Vagina (tissue), 2 donors: ENCODE measurements around the gene NUP98. TPM values are rescaled to one million over a fixed set of nuclear protein-coding genes. Genes with fewer than 3 reads are reported as not detected.
"Not testable (repeated sequence)": the region's sequence is repeated elsewhere in the genome, so short reads cannot be mapped to it uniquely, and the experiment has no call there.

Experiments used
- DNase-seq, 2 donors: peaks; one replicate each; pipeline ENCODE4 v3.0.0-alpha.2; 2017; ENCODE audit errors: extremely low spot score in 2 of 2
- H3K27ac ChIP-seq: fragments of 200-600 bp; sonication (generic); one replicate; pipeline ENCODE4 v1.5.1; 2019
- H3K27me3 ChIP-seq: fragments of 200-600 bp; sonication (generic); one replicate; pipeline ENCODE4 v1.5.1; 2019
- H3K36me3 ChIP-seq, 2 donors: fragments of 200-600 bp; sonication (generic); one replicate each; pipeline ENCODE4 v1.5.1; 2017 to 2019
- H3K4me1 ChIP-seq: fragments of 200-600 bp; sonication (generic); one replicate; pipeline ENCODE4 v1.5.1; 2019
- H3K4me3 ChIP-seq, 2 donors: fragments of 200-600 bp; sonication (generic); 1 replicate in 1 of 2; 2 replicates in 1 of 2; pipeline ENCODE4 v1.5.1; 2016 to 2019
- H3K9me3 ChIP-seq: fragments of 200-600 bp; sonication (generic); one replicate; pipeline ENCODE4 v1.5.1; 2019
- CTCF ChIP-seq, 3 experiments: fragments of 450-650 bp in 2 of 3; fragments of 200-600 bp in 1 of 3; sonication (generic) in 1 of 3; IDR thresholded peaks; one replicate each; pipeline ENCODE4 v1.5.1; 2017 to 2019; ENCODE audit warnings: antibody characterized with exemption in 3 of 3, mild to moderate bottlenecking in 2 of 3, moderate library complexity in 2 of 3
- POLR2A ChIP-seq, 2 donors: fragments of 450-650 bp; IDR thresholded peaks; one replicate each; pipeline ENCODE4 v1.6.1; 2017; ENCODE audit warnings: antibody characterized with exemption in 2 of 2, mild to moderate bottlenecking in 2 of 2, moderate library complexity in 2 of 2
- POLR2AphosphoS5 ChIP-seq, 2 donors: sonication (generic); formaldehyde crosslinking; IDR thresholded peaks; one replicate each; pipeline ENCODE4 v1.9.0; 2017; ENCODE audit warnings: antibody characterized with exemption in 2 of 2, mild to moderate bottlenecking in 2 of 2, low read depth in 1 of 2; ENCODE audit not compliant: insufficient read depth in 1 of 2
- intact Hi-C: fragments of 100-400 bp; cut with DNase I; formaldehyde crosslinking; loops from one replicate; pipeline ENCODE4 v1.15.1; 2023
- total RNA-seq: library from RNA; depleted of rRNA; stranded (reverse); fragments of >200 nt; gene quantifications from one replicate; pipeline ENCODE4 v1.2.3, GENCODE V29; 2016

NUP98 gene
- total RNA-seq, 1 donor from 2014 or later: 110 TPM

DNA sequence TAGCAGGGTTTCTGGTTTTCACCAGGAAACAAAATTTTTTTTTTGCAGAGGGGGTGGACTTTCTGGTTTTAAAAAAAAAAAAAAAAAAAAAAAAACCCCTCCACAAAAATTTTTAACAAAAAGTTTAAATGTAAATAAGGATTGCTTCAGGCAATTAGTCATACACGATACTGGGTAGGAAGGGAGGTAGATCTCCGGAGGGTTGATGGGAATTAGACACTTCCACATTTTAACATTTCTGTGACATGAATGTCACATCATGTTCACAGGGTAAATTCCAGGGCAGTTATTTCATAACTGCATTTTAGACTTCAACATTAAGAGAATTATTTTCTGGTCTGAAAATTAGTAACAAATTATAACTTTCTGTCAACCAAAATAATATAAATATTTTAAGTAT, 15.9 kb downstream of the NUP98 start:
- Histone ChIP-seq H3K4me1 (peaks cover 8% of the 10 kb centered on the region), H3K4me3 (no peak overlapping the region), H3K36me3 (peaks cover 0 to 28% of the 10 kb centered on the region in 2 donors), H3K27ac (no peak overlapping the region), H3K27me3 (no peaks in the 10 kb centered on the region), H3K9me3 (no peaks in the 10 kb centered on the region)
- intact Hi-C loops: no loop called here
- DNase-seq: no peak
- no peak for TF ChIP-seq CTCF (IDR thresholded peaks at IDR 0.05)
- no peak for TF ChIP-seq POLR2AphosphoS5 (IDR thresholded peaks at IDR 0.05; ENCODE audit: insufficient read depth in 1 of 2, low read depth in 1 of 2)
- no peak for TF ChIP-seq POLR2A (IDR thresholded peaks at IDR 0.05)

GRCh38 chr11:3775736-3776406, 21.5 kb downstream of the NUP98 start:
- Histone ChIP-seq H3K4me3 (no peak overlapping the region), H3K27ac (no peak overlapping the region), H3K9me3 (no peaks in the 10 kb centered on the region), H3K36me3 (peaks cover 0 to 74% of the 10 kb centered on the region in 2 donors), H3K4me1 (no peaks in the 10 kb centered on the region), H3K27me3 (no peaks in the 10 kb centered on the region)
- TF ChIP-seq POLR2AphosphoS5 (IDR thresholded peaks at IDR 0.05; ENCODE audit: insufficient read depth in 1 of 2, low read depth in 1 of 2) (no peak), CTCF (IDR thresholded peaks at IDR 0.05) (no peak), POLR2A (IDR thresholded peaks at IDR 0.05) (no peak)
- intact Hi-C loops: no loop called here
- no peak for DNase-seq

- Histone ChIP-seq H3K27me3 (no peaks in the 10 kb centered on the region), H3K9me3 (no peaks in the 10 kb centered on the region), H3K4me1 (no peaks in the 10 kb centered on the region), H3K27ac (no peak overlapping the region), H3K36me3 (peaks cover 0 to 79% of the 10 kb centered on the region in 2 donors), H3K4me3 (no peak overlapping the region)
- intact Hi-C loops: no loop called here
- TF ChIP-seq POLR2AphosphoS5 (IDR thresholded peaks at IDR 0.05; ENCODE audit: insufficient read depth in 1 of 2, low read depth in 1 of 2) (no peak), POLR2A (IDR thresholded peaks at IDR 0.05) (no peak), CTCF (IDR thresholded peaks at IDR 0.05) (no peak)
- no peak for DNase-seq
Observed at GRCh38 chr11:3773180-3773579, 24.2 kb downstream of the NUP98 start.

- Histone ChIP-seq H3K4me1 (no peaks in the 10 kb centered on the region), H3K4me3 (no peak overlapping the region), H3K36me3 (peaks cover 3 to 91% of the 10 kb centered on the region in 2 donors), H3K27ac (no peak overlapping the region), H3K27me3 (no peaks in the 10 kb centered on the region), H3K9me3 (no peaks in the 10 kb centered on the region)
- no peak for DNase-seq
- TF ChIP-seq CTCF (IDR thresholded peaks at IDR 0.05) (no peak), POLR2AphosphoS5 (IDR thresholded peaks at IDR 0.05; ENCODE audit: insufficient read depth in 1 of 2, low read depth in 1 of 2) (no peak), POLR2A (IDR thresholded peaks at IDR 0.05) (no peak)
- intact Hi-C loops: no loop called here
Observed at GRCh38 chr11:3767536-3767935, 29.8 kb downstream of the NUP98 start.

DNA sequence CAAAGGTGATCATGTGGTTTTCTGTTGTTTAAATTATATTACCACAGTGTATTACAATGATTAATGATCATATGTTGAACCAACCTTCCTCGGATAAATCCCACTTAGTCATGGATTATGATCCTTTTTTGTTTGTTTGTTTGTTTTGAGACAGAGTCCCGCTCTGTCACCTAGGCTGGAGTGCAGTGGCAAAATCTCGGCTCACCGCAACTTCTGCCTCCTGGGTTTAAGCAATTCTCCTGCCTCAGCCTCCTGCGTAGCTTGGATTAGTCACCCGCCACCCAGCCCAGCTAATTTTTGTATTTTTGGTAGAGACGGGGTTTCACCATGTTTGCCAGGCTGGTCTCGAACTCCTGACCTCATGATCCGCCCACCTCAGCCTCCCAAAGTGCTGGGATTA, 30.5 kb downstream of the NUP98 start:
- H3K27ac ChIP-seq, H3K9me3 ChIP-seq, H3K4me1 ChIP-seq, H3K4me3 ChIP-seq, H3K27me3 ChIP-seq, intact Hi-C loops, DNase-seq: not testable (repeated sequence)
- peaks cover 3 to 90% of the 10 kb centered on the region in 2 donors for H3K36me3 ChIP-seq
